SH-SY5Y (cell line): ENCODE data around the gene PHF10.

Experiments used
- GATA2 ChIP-seq: IDR thresholded peaks from 2 replicates; pipeline ENCODE4 v1.6.1; 2011; ENCODE audit warnings: mild to moderate bottlenecking, low read depth, low read length
- GATA3 ChIP-seq: IDR thresholded peaks from 2 replicates; pipeline ENCODE4 v1.6.1; 2011; ENCODE audit warnings: low read depth, mild to moderate bottlenecking, low read length, moderate library complexity

Gene PHF10

GRCh38 chr6:169729961-169730360, 5.7 kb upstream of the PHF10 start:
- no peak for TF ChIP-seq GATA2
- TF ChIP-seq GATA3, result no peak

- TF ChIP-seq GATA3, result no peak
- TF ChIP-seq GATA2, result no peak
Observed at GRCh38 chr6:169726963-169727362, 2.7 kb upstream of the PHF10 start.

GRCh38 chr6:169726049-169726400, 1.7 kb upstream of the PHF10 start:
- TF ChIP-seq GATA3, result no peak

GRCh38 chr6:169725125-169726048, 1.1 kb upstream of the PHF10 start:
- no peak for TF ChIP-seq GATA3
- no peak for TF ChIP-seq GATA2

GRCh38 chr6:169723991-169724493, 258 bp downstream of the PHF10 start:
- TF ChIP-seq GATA3, result no peak
- no peak for TF ChIP-seq GATA2

GRCh38 chr6:169723200-169723909, 945 bp downstream of the PHF10 start:
- TF ChIP-seq GATA2 (no peak), GATA3 (no peak)

GRCh38 chr6:169722362-169723199, 1.7 kb downstream of the PHF10 start:
- TF ChIP-seq GATA3 (no peak), GATA2 (no peak)

GRCh38 chr6:169720207-169720855, 4.0 kb downstream of the PHF10 start:
- TF ChIP-seq GATA2 (no peak), GATA3 (no peak)

GRCh38 chr6:169719117-169719516, 5.2 kb downstream of the PHF10 start:
- TF ChIP-seq GATA2 (no peak), GATA3 (no peak)

- TF ChIP-seq GATA2, result no peak
- no peak for TF ChIP-seq GATA3
Observed at GRCh38 chr6:169714595-169714994, 9.7 kb downstream of the PHF10 start.

GRCh38 chr6:169714178-169714577, 10.1 kb downstream of the PHF10 start:
- TF ChIP-seq GATA2, result no peak
- TF ChIP-seq GATA3, result no peak

GRCh38 chr6:169710009-169710408, 14.3 kb downstream of the PHF10 start:
- TF ChIP-seq GATA3 (no peak), GATA2 (no peak)

- TF ChIP-seq GATA3, result no peak
- TF ChIP-seq GATA2, result no peak
Observed at GRCh38 chr6:169709293-169709692, 15.0 kb downstream of the PHF10 start.
